GM12878 (cell line): ENCODE results near the gene COA1.

ENCODE experiments used
- EP300 ChIP-seq, 2 experiments: fragments of 150-350 bp in 1 of 2; IDR thresholded peaks; 2 replicates each; pipeline ENCODE4 v1.6.1; 2011 to 2012; ENCODE audit warnings: low read depth in 2 of 2, low read length in 2 of 2, borderline replicate concordance in 1 of 2, improper control_type of control experiment in 1 of 2, inconsistent platforms in 1 of 2; ENCODE audit not compliant: control insufficient read depth in 1 of 2
- EZH2 ChIP-seq: IDR thresholded peaks from 2 replicates; pipeline ENCODE4 v1.6.1; 2012; ENCODE audit warnings: low read depth, mild to moderate bottlenecking, control low read depth, inconsistent platforms, low read length, borderline replicate concordance; ENCODE audit not compliant: control insufficient read depth
- KAT2A ChIP-seq: conservative IDR thresholded peaks from 2 replicates; pipeline ENCODE4 v1.6.1; 2011; ENCODE audit warnings: low read depth, low read length; ENCODE audit not compliant: control insufficient read depth
- TCF12 ChIP-seq: IDR thresholded peaks from 2 replicates; pipeline ENCODE4 v1.6.1; 2011; ENCODE audit warnings: low read depth, mild to moderate bottlenecking, low read length

DNA sequence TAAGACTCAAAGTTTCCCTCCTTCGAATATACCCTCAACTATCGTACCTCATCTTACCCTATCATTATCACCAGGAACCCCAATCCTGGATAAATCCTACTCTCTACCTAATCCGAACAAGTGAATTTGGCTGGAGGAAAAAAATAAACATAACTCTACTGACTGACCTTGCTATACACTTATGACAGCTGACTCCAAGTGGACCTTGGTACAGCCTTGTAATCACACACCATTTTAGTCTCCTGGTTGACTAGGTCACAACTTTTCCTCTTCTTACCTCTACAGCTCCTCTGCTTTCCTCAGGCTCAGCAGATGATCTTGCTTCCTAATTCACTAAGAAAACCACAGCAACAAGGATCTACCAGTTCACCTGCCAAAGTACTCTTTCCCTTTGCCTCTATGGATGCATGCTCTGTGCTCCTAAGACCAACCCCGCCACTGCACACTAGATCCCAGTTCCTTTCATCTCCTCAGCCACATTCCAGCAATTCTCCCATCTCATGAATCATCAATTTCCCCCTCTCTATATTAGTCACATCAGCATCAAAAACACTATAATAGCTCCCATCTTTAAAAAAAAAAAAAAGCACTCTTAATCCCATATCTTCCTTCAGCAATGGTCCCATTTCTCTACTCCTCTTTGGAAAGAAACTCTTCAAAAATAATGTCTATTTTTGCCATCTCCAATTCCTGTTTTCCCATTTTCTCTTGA lies 35.5 kb downstream of the COA1 start:
- TF ChIP-seq EP300 (IDR thresholded peaks at IDR 0.05; ENCODE audit: borderline replicate concordance in 1 of 2, control insufficient read depth in 1 of 2, low read depth in 2 of 2, low read length in 2 of 2) (no peak), EZH2 (no peak), TCF12 (no peak), KAT2A (no peak)
